Inferior parietal cortex (tissue), 1 donor: ENCODE results near the gene ZNF319.

Experiments used
- DNase-seq: peaks from one replicate; pipeline ENCODE4 v3.0.0-alpha.2; 2016; ENCODE audit errors: extremely low spot score

ZNF319 gene

GRCh38 chr16:57999971-58000705 is at the start of gene ZNF319:
Gene ZNF319, minus strand, starts transcription at chr16:58000672. Its CDS starts 2,407 bp downstream, at chr16:57998265.
- DNase-seq, result no peak

GRCh38 chr16:58049232-58050185 is 49.0 kb upstream of the ZNF319 start:
- no peak for DNase-seq

- no peak for DNase-seq
Observed at GRCh38 chr16:58048494-58049231, 48.2 kb upstream of the ZNF319 start.

GRCh38 chr16:58047557-58048348 is 47.3 kb upstream of the ZNF319 start:
- no peak for DNase-seq

- no peak for DNase-seq
Observed at GRCh38 chr16:58046936-58047335, 46.5 kb upstream of the ZNF319 start.

- no peak for DNase-seq
Observed at GRCh38 chr16:58046054-58046881, 45.8 kb upstream of the ZNF319 start.

GRCh38 chr16:58045096-58045495 is 44.6 kb upstream of the ZNF319 start:
- DNase-seq, result no peak

GRCh38 chr16:58044266-58045019 is 44.0 kb upstream of the ZNF319 start:
- DNase-seq, result no peak

GRCh38 chr16:58043571-58044155 is 43.2 kb upstream of the ZNF319 start:
- DNase-seq, result no peak

- DNase-seq, result no peak
Observed at GRCh38 chr16:58042886-58043515, 42.5 kb upstream of the ZNF319 start.

- DNase-seq, result no peak
Observed at GRCh38 chr16:58042001-58042885, 41.8 kb upstream of the ZNF319 start.

- no peak for DNase-seq
Observed at GRCh38 chr16:58041628-58041955, 41.1 kb upstream of the ZNF319 start.

- DNase-seq, result no peak
Observed at GRCh38 chr16:58040945-58041627, 40.6 kb upstream of the ZNF319 start.

GRCh38 chr16:58040496-58040846 is 40.0 kb upstream of the ZNF319 start:
- DNase-seq, result no peak

GRCh38 chr16:58039829-58040495 is 39.5 kb upstream of the ZNF319 start:
- DNase-seq, result no peak

- DNase-seq, result no peak
Observed at GRCh38 chr16:58038219-58038641, 37.8 kb upstream of the ZNF319 start.
